Measurements from ENCODE around the gene MLH3.

GRCh38 chr14:75098682-75099081 lies 47.4 kb upstream of the MLH3 start:
- TF ChIP-seq CTCF (conservative IDR thresholded peaks at IDR 0.05; ENCODE audit: low read depth, low read length) (no peak), EZH2phosphoT487 (IDR thresholded peaks at IDR 0.05; ENCODE audit: borderline replicate concordance, low read length) (no peak)
